ENCODE results near the gene PRDX4.
"Not testable (repeated sequence)": the region's sequence is repeated elsewhere in the genome, so short reads cannot be mapped to it uniquely, and the experiment has no call there.

The PRDX4 gene

DNA sequence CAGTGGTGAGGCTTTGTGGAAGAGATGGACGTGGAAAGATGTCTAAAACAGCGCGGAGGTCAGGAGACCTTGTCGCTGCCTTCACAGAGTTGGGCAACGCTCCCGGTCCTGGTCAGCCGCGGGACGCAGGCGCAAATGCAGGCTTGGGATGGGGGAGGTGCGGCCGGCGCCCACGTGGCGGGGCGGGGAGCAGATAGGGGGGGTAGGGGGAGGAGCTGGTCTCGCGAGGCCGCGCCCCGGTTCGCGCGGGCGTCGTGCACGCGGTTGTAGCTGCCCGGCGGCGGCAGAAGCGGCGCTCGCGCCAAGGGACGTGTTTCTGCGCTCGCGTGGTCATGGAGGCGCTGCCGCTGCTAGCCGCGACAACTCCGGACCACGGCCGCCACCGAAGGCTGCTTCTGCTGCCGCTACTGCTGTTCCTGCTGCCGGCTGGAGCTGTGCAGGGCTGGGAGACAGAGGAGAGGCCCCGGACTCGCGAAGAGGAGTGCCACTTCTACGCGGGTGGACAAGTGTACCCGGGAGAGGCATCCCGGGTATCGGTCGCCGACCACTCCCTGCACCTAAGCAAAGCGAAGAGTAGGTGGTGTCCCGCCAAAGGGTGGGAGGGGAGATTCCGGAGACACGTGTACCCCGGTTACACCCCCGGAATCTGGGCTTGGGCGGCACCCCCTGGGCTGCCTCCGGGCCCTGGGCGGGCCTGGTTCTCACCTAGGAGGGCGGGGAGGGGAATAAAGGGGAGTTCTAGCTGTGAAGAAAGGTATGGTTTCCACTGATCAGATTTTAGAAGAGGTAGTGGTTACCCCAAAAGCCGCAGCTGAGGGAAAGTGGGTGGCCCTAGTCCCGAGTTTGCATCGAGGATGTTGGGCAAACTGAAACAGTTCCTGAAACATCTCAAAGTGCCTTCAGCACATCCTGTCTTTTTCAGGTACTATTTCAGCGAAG is at the start of gene PRDX4:
Gene PRDX4, plus strand, starts transcription at position 255 of the 939 bp plus-strand sequence. Its CDS starts 78 bp downstream, at position 333.
- DNase-seq (ENCODE audit: low read depth): peak; percentile 64

DNA sequence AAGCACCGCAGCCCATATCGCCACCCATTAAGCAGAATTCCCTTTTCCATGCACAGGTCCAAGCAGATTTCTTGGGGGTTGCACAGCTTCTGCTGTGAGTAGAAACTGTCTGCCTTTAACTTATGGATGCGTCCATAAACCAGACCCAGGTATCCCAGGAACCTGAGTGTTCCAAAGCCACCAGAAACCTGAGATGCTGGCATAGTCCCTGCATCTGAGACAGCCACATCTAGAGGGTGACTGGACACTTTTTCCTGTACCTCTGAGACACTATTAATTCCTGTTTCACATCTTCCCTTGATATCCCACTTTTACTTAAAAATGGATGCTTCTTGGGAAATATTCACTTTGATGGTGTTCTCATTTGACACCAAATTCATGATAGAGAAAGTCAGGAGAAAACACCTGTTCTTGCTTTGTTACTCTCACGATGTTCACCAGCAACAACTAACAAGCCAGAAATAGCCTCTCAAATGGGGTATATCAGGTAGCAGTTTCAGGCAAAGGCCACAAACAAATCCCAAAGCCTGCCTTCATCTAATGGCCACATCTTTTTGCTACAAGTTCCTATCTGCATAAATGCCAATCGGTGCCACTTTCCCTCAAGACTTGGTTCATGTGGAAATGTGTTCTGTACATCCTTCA is 45.5 kb upstream of the PRDX4 start:
- DNase-seq (ENCODE audit: low read depth): no peak

DNA sequence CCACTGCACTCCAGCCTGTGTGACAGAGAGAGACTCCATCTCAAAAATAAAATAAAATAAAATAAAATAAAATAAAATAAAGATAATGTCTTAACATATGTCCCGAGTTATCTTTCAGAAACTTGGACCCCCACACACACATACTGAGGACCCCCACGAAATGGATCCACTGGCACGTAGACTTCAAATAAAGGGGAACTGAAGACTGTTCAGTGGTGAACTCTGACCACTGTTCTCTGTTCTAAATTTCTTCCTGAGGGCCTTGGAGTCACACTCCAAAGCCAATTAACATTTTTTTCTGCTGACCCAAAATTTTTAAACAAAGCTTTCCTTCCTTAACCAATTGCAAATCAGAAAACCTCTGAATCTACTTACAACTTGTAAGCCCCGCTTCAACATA is 43.5 kb upstream of the PRDX4 start:
- no peak for DNase-seq (ENCODE audit: low read depth)

DNA sequence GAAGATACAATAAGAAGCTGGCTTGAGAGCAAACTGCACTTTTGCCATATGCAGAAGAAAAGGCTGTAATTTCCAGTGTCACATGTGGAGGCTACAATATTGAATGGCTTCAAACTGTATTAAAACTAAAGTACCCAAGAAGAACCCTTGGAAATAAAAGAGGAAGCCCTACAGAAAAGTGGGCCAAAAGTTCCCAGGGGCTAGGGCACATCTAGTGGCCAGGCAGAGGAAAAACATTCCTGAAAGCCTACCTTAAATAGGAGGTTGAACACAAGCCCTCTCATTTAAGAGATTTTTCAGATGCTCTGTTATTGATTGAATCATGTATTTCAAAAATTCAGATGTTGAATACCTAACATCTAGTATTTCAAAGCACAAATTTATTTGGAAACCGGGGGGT is 40.6 kb upstream of the PRDX4 start:
- DNase-seq (ENCODE audit: low read depth): no peak

DNA sequence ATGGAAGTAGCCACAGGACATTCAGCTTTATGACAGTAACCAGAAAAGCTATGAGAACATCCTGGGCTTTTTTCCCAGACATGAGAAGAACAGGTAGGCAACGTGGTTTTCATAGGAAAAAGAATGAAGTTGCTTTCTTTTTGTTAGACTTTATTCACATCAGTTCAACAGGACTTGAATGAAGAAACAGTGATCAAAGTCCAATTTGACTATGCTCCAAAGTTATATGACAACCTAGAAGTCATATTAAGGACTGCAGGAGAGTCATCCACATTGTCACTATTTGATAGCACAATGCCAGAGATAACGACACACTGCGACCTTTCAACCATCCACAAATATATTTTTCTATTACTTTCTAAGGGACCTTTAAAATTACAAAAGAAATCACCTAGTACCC is 39.2 kb upstream of the PRDX4 start:
- no peak for DNase-seq (ENCODE audit: low read depth)

DNA sequence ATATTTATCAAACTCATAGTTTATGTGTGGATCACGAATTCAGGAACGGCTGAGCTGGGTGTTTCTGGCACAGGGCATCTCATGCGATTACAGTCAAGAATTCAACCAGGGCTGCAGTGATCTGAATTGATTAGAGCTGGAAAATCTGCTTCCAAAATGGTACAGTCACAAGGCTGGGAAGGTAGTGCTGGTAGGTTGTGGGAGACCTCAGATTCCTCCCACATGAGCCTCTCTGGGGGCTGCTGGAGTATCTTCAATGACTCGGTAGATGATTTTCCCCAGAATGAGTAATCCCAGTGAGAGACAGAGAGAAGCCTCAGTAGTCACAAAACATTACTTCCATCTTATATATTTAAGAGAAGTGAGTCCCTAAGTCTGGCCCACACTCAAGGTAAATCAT is 36.2 kb upstream of the PRDX4 start:
- no peak for DNase-seq (ENCODE audit: low read depth)

DNA sequence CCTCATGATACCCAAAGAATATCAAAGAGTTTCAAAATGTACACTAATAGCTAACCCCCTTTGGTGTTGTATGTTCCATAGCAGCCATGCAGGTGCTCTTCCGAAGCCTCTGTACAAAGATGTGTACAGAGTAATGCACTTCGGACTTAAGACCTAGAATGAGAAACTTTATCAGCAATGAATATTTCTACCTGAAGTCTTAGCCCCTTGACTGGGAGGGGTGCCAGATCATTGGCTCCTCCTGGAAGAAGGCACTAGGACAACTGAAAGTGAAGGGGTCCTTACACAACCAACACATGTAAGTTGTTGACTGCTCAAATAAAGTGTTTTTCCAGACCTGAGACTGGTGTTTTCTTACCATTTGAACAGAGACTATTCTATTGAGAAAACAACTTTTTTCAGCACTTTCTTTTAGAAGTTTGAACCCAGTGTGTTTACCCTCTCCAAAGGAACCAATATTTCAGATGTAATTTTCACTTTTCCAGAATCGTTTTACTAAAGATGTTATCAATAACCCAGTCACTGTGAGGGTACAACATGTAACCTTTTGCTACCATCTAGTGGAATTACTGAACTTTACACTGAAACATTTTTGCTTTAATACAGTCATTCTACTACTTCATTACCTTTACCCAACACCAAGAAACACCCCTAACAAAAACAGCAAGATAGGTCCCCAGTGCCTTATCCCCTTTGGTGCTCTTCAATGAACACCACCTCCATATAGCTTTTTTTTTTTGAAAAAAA is 33.3 kb upstream of the PRDX4 start:
- no peak for DNase-seq (ENCODE audit: low read depth)

DNA sequence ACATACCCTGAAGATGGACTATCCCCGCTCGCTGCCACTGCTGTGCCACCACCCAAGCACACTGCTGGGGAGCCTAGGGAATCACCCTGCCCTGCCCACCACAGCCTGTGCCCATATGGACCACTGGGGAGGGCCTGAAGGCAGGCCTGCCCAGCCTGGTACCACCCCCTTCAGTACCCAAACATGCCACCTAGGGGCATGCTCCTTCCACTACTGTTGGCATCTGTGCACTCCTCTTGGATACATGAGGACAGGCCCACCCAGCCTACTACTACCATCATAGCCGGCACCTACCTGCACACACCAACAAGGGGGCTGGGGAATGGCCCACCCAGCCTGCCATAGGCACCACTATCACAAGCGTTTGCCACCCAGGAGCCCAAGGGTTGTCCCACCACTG is 30.1 kb upstream of the PRDX4 start:
- DNase-seq (ENCODE audit: low read depth): peak; percentile 24

DNA sequence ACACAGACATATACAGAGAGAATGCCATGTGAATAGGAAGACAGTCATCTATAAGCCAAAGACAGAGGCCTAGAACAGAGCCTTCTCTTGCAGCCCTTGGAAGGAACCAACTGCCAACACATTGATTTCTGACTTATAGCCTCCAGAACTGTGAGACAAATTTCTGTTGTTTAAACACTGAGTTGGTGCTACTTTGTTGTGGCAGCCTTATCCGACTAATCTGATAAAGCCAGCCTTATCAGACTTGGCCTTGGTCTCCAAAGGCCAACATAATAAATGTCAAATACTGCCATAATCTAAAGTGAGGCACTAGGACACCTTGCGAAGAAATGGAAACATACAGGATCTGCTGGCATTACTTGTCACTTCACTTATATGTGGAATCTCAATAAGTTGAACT is 24.3 kb upstream of the PRDX4 start:
- no peak for DNase-seq (ENCODE audit: low read depth)

DNA sequence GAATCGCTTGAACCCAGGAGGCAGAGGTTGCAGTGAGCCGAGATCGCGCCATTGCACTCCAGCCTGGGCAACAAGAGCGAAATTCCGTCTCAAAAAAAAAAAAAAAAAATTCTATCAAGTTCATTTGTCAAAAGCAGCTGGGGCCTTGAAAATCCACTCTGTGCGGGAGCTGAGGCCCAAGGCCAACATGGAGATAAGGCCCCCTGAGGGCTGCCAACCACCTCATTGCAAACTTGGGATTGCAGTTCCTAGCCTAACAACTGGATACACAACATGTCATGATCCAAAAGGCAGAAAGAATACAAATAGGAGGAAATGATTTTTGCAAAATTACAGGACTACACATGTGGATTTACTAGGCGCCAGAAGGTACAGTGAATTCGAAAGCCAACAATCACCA is 22.5 kb upstream of the PRDX4 start:
- no peak for DNase-seq (ENCODE audit: low read depth)

DNA sequence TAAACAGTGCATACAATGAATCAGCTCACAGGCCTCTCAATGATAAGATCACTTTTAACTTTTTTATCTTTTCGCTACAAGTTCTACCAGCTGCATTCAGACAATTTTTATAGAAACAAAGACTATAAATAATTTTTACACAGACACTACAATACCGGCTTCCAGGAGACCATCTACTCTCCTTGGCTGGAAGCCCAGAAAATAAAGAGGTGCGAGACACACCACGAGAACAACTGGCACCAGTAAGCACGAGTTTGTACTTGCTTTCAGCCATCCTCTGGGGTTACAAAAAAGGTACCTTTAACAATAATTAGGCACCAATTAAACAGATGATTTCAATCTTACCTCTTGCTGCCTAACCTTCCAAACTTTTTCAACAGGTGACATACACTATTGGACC is 11.2 kb upstream of the PRDX4 start:
- DNase-seq (ENCODE audit: low read depth): no peak

DNA sequence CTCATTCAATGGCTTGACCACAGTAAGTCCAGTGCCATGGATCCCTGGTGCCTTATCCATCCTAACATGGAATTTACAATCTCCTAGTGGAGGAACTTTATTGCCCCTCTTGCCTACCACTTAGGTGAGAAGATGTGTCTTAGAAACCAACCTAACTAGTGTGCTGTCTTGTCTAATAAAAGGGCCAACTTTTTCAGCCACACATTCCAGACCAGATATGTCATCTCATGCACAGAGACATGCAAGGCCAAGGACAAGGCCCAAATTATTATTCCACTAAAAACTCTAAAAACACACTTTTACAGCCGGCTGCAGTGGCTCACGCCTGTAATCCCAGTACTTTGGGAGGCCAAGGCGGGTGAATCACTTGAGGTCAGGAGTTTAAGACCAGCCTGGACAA is 10.6 kb upstream of the PRDX4 start:
- no peak for DNase-seq (ENCODE audit: low read depth)

DNA sequence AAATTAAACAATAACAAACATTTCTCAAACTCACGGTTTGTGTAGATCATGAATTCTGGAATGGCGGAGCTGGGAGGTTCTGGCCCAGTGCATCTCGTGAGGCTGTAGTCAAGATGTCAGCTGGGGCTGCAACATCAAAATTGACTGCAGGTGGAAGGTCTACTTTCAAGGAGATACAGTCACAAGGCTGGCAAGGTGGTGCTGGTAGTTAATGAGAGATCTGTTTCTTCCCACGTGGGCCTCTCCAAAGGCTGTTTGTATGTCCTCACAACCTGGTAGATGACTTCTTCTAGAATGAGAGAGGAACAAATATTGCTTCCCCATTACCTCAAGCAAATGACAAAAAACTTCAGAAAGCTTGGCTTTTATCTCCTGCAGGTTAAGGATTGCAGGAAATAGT is 8.0 kb upstream of the PRDX4 start:
- DNase-seq (ENCODE audit: low read depth): no peak

DNA sequence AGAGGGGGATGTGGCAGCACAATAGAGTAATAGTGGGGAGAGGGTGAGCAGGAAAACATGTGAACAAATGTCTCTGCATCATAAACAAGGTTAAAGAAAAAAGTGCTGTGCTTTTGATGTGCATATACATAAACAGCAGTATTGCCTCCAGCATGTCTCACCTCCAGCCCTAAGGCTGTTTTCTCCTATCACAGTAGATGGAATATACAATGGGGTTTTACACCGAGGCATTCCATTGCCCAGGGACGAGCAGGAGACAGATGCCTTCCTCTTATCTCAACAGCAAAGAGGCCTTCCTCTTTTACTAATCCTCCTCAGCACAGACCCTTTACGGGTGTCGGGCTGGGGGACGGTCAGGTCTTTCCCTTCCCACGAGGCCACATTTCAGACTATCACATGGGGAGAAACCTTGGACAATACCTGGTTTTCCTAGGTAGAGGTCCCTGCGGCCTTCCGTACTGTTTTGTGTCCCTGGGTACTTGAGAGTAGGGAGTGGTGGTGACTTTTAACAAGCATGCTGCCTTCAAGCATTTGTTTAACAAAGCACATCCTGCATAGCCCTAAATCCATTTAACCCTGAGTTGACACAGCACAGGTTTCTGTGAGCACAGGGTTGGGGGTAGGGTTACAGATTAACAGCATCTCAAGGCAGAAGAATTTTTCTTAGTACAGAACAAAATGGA is 7.1 kb upstream of the PRDX4 start:
- DNase-seq (ENCODE audit: low read depth): not testable (repeated sequence)

DNA sequence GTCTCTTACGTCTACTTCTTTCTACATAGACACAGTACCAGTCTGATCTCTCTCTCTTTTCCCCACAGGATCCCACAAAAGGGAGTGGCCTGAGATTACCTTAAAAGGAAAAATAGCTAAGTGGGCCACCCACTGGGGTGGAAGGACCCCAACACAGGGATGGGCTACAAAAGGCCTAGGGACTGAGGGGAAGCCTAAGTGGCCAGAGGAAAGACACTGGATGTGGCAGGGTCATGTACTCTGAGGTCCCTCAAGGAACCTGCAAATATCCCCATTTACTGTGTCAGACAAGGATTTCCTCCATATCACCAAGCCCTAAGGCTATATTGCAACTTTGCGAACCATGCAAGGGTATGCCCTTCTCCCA is 6.5 kb upstream of the PRDX4 start:
- DNase-seq (ENCODE audit: low read depth): no peak

DNA sequence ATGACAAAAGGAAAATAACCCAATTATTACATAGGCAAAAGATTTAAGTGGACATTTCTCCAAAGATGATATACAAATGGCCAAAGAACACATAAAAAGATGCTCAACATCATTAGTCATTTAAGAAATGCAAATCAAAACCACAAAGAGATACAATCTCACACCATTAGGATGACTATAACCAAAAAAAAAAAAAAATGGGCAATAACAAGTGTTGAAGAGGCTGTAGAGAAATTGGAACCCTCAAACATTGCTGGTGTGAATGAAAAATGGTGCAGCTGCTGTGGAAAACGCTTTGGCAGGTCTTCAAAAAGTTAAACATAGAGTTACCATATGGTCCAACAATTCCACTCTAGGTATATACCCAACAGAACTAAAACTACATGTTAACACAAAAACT is 5.6 kb upstream of the PRDX4 start:
- no peak for DNase-seq (ENCODE audit: low read depth)

DNA sequence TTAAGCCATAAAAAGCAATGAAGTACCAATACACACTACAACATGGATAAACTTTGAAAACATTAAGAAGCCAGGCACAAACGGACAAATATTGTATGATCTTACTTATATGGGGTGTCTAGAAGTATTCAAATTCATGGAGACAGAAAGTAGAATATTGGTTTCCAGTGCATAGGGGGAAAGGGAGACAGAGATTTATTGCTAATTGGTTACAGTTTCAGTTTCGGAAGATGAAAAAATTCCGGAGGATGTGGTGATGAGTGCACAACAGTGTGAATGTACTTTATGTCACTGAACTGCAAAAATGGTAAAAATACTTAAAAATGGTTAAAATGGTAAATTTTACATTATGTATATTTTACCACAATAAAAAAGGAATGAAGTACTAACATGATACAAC is 5.1 kb upstream of the PRDX4 start:
- DNase-seq (ENCODE audit: low read depth): no peak

DNA sequence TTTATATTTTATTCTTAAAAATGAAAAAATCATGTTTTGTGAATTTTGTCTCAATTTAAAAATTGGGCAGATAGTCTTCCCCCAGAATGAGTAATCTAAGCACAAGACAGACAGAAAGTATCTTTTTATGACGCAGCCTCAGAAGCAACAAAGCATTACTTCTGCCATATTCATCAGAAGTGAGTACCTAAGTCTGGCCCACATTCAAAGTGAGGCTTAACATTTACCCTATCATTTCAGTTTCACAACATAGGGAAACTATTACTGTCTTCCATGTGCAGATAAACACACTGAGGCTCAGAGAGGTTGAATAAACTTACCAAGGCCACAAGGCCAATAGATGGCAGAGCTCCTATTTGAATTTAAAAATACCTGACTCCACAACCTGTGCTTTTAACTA is 4.4 kb upstream of the PRDX4 start:
- DNase-seq (ENCODE audit: low read depth): no peak

DNA sequence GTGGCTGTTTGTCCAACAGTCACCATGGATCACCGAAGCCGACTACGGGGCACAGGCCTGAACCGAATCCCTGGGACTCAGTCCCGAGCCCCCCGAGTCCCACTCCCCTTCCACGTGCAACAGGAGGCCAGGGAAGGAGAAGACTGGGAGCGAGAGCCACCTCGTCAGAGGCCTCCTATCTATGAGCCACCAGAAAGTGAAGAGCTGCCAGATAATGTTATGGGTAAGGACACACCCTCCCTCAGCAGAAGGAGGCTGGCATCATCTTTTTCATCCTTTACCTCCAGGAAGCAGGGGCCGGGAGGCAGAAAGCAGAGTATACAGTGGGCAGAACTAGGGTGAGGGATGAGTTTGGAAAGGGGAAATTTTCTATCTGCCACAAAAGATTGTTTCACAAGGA is 2.8 kb upstream of the PRDX4 start:
- no peak for DNase-seq (ENCODE audit: low read depth)

DNA sequence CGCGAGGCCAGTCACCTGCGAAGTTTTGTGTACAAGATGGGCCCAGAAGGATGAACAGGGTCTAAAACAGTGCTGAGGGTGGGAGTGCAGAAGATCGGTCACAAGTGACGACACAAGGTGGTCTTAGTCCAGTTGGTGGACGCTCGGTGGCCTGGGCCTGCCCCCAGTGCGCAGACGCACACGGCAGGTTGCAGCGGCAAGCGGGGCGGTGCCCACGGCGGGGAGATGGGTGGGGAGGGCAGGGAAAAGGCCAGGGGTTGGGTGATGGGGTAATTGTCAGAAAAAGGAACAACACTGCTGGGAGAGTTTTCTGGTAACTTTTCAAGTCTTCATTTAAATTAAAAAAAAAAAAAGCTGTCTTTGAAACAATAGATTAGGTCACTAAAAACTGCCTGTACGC is 1.0 kb upstream of the PRDX4 start:
- no peak for DNase-seq (ENCODE audit: low read depth)

DNA sequence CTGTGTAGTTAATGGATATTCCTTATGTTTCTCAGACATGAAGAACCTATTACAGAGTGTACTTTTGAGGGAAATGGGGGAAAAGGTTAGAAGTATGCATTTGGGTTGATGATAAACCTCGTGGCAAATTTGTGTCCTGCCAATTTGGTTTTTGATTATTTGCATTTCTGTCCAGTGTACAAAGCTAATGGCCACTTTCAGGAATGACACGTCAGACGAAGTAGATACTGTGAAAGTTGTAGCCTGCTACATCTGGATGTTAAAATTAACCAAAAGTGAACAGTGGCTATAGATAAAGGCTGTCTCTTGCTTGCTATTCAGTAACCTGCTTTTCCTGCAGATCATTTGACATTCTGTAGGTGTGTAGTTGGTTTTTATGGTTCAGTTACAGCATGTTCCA is 1.0 kb downstream of the PRDX4 start:
- no peak for DNase-seq (ENCODE audit: low read depth)

DNA sequence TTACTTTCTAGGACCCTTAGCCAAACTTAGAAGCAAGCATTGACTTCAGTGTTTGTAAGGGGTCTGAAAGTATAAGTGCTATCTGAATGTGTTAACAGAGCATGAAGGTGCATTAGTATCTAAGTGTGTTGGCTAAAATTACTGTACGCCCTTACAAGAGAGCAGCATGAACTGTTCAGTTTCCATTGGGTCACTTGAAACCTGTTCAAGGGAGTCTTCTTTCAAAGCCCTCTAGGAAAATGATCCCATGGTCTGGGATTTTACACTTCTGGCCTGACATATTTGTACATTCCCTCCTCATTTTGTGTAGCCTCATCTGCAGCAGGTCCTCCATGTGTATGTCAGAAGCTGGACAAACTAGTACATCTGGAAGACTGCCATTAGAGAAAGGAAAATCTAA is 3.2 kb downstream of the PRDX4 start:
- no peak for DNase-seq (ENCODE audit: low read depth)

Data from activated T-helper 9 cell treated with anti-CD3 and anti-CD28 coated beads, Interleukin-2, amount 50 U/mL, for 16 hours (primary cell).